Activated CD4-positive, alpha-beta T cell treated with anti-CD3 and anti-CD28 coated beads for 48 hours (primary cell): ENCODE results near the gene RPL12.
"Not testable (repeated sequence)": the region's sequence is repeated elsewhere in the genome, so short reads cannot be mapped to it uniquely, and the experiment has no call there.

Source experiments
- DNase-seq: peaks from one replicate; pipeline ENCODE4 v3.0.0-alpha.2; 2020

The RPL12 gene

GRCh38 chr9:127466407-127466917, 15.3 kb upstream of the RPL12 start:
- DNase-seq: not testable (repeated sequence)

DNA sequence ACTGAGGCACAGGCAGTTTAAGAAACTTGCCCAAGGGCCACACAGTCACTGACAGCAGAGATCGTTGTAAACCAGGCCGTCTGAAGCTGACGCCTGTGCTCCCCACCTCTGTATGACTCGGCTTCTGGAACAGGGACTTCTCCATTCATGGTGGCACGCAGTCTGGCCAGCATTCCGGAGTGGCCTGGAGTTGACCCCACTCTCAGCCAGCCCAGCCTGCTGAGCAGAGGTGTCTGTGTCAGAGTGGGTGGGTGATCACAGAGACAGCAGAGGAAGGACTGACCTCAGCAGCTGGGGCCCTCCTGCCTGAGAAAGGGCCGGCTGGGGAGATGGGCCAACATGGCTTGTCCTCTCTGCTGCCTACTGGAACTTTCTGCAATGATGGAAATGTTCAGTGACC, 12.7 kb upstream of the RPL12 start:
- DNase-seq: no peak

GRCh38 chr9:127463382-127463781, 12.2 kb upstream of the RPL12 start:
- DNase-seq: no peak

GRCh38 chr9:127458921-127459320, 7.7 kb upstream of the RPL12 start:
- DNase-seq: no peak

- DNase-seq: no peak
Observed at GRCh38 chr9:127457191-127457878, 6.1 kb upstream of the RPL12 start.

GRCh38 chr9:127455324-127455992, 4.3 kb upstream of the RPL12 start:
- peak; percentile 43 for DNase-seq

DNA sequence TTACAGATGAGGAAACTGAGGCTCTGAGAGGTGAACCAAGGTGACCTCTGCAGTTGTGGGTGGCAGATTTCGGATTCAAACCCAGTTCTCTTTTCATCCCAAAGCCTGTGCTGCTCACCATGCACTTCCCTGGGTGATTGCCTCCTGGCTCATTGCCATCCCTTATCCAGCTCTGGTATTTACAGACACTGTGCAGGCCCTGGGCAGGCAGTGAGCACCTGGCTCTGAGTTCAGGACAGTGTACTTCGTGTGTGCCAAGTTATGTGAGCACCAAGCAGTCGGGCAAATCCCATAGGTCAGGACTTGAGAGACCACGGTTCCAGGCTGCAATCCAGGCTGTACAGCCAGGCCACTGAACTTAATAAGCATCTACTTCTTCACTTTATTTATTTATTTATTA, 1.5 kb upstream of the RPL12 start:
- DNase-seq: no peak

- DNase-seq: peak; percentile 76
Observed at GRCh38 chr9:127451858-127452656, 851 bp upstream of the RPL12 start.

- no peak for DNase-seq
Observed at GRCh38 chr9:127451608-127451857, 327 bp upstream of the RPL12 start.

DNA sequence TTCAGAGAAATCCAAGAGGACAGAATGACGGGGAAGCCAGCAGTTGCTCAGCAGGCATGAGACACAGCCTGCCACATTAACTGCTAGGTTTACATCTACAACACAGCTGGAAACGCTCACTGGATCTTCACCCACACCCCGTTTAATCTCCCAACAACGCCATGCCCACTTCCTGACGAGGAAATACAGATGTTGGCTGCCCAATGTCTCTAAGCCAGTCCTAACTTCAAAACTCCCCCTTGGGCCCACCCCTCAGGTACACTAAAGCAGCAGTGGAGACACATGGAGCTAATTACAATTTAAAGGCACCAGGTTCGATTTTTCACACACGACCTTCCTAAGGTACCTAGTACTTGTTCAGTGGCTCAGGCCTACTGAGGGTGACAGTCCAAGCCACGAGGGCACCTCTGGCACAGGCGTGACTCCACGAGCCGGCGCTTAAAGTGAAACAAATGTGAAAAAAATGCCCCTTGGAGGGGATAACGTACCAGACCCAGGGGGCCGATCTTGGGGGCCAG, 904 bp downstream of the RPL12 start:
- no peak for DNase-seq

- no peak for DNase-seq
Observed at GRCh38 chr9:127449332-127449966, 1.8 kb downstream of the RPL12 start.

- peak; percentile 9 for DNase-seq
Observed at GRCh38 chr9:127448112-127448805, 2.9 kb downstream of the RPL12 start.

- peak; percentile 32 for DNase-seq
Observed at GRCh38 chr9:127447416-127448111, 3.6 kb downstream of the RPL12 start.

GRCh38 chr9:127446713-127447415, 4.3 kb downstream of the RPL12 start:
- DNase-seq: no peak

DNA sequence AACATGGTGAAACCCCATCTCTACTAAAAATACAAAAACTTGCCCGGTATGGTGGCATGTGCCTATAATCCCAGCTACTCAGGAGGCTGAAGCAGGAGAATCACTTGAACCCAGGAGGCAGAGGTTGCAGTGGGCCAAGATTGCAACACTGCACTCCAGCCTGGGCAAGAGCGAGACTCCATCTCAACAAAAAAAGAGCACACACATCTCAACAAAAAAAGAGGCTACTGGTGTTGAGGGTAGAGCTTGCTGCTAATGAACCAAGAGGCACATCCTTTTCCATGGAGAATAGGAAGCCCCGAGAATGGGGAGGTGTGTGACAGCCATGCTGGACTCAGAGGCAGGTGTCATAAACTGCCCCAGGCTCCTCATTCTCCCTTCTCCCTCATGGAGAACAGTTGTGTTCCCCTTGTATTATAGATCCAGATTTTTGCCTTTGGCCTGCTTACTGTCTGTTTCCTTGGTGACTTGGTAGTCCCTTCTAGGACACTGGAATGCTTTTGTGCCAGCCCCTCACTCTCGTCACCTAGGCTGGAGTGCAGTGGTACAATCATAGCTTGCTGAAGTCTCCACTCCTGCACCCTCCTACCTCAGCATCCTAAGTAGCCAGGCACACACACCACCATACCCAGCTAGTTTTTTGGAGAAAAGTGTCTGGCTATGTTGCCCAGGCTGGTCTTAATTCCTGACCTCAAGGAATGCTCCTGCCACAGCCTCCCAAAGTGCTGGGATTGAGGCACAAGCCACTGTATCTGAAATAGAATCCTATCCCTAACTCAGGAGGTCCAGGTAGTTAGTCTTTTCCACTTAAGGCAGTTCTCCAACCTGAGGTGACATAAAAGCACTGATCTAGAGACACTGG, 5.1 kb downstream of the RPL12 start:
- DNase-seq: peak; percentile 24

GRCh38 chr9:127444921-127445850, 6.0 kb downstream of the RPL12 start:
- DNase-seq: peak; percentile 22

GRCh38 chr9:127444283-127444920, 6.8 kb downstream of the RPL12 start:
- peak; percentile 25 for DNase-seq

GRCh38 chr9:127438394-127438793, 12.8 kb downstream of the RPL12 start:
- no peak for DNase-seq
